CD4-positive, alpha-beta memory T cell (primary cell): Measurements from ENCODE around the gene RGS3. TPM values are rescaled to one million over a fixed set of nuclear protein-coding genes. Genes with fewer than 3 reads are reported as not detected.

Experiments used
- CTCF ChIA-PET: fragments of 350-600 bp; sonication (Branson Sonifier 250); formaldehyde crosslinking; loops from one replicate; lab custom pipeline; 2021; ENCODE audit warnings: inconsistent platforms; ENCODE audit not compliant: partially characterized antibody; lab: Charles Lee
- POLR2A ChIA-PET: fragments of 350-600 bp; sonication (Branson Sonifier 250); formaldehyde crosslinking; loops from one replicate; lab custom pipeline; 2021; ENCODE audit not compliant: partially characterized antibody; lab: Charles Lee
- DNase-seq, 5 donors: peaks; one replicate each; pipeline versions ENCODE4 v3.0.0 to v3.0.0-alpha.2; 2020 to 2022; ENCODE audit warnings: mixed read lengths in 1 of 5
- H3K27ac ChIP-seq: one replicate; pipeline ENCODE4 v1.7.0; 2013; ENCODE audit warnings: low read depth, low read length
- H3K27me3 ChIP-seq: 2 replicates; pipeline ENCODE4 v1.7.0; 2013; ENCODE audit warnings: mild to moderate bottlenecking, low read length, moderate library complexity; ENCODE audit not compliant: insufficient read depth
- H3K36me3 ChIP-seq: 2 replicates; pipeline ENCODE4 v1.7.0; 2013; ENCODE audit warnings: mild to moderate bottlenecking, low read length, moderate library complexity; ENCODE audit not compliant: insufficient read depth
- H3K4me1 ChIP-seq: 2 replicates; pipeline ENCODE4 v1.7.0; 2013; ENCODE audit warnings: mild to moderate bottlenecking, low read length, moderate library complexity; ENCODE audit not compliant: insufficient read depth
- H3K4me3 ChIP-seq, 2 donors: one replicate each; pipeline ENCODE4 v1.7.0; 2013; ENCODE audit warnings: low read length in 2 of 2, mild to moderate bottlenecking in 1 of 2
- H3K9me3 ChIP-seq, 2 donors: one replicate each; pipeline ENCODE4 v1.7.0; 2013; ENCODE audit warnings: low read length in 2 of 2, control low read depth in 1 of 2; ENCODE audit not compliant: control insufficient read depth in 1 of 2
- H3K27ac Mint-ChIP-seq, 7 donors: one replicate each; pipeline ENCODE4 v1.8.0; 2020 to 2021; ENCODE audit warnings: mixed read lengths in 7 of 7, mild to moderate bottlenecking in 6 of 7, inconsistent platforms in 3 of 7, moderate library complexity in 3 of 7
- H3K27me3 Mint-ChIP-seq, 2 donors: one replicate each; pipeline ENCODE4 v1.8.0; 2020 to 2021; ENCODE audit warnings: mixed read lengths in 2 of 2
- H3K36me3 Mint-ChIP-seq, 2 donors: one replicate each; pipeline ENCODE4 v1.8.0; 2020 to 2021; ENCODE audit warnings: mixed read lengths in 2 of 2, inconsistent platforms in 1 of 2, mild to moderate bottlenecking in 1 of 2
- H3K4me1 Mint-ChIP-seq, 4 donors: one replicate each; pipeline ENCODE4 v1.8.0; 2020 to 2021; ENCODE audit warnings: mixed read lengths in 4 of 4, mild to moderate bottlenecking in 1 of 4
- H3K4me3 Mint-ChIP-seq, 8 donors: one replicate each; pipeline ENCODE4 v1.8.0; 2020 to 2021; ENCODE audit warnings: mixed read lengths in 8 of 8, mild to moderate bottlenecking in 7 of 8, moderate library complexity in 6 of 8, inconsistent platforms in 3 of 8
- H3K9me3 Mint-ChIP-seq, 8 donors: one replicate each; pipeline ENCODE4 v1.8.0; 2020 to 2021; ENCODE audit warnings: mixed read lengths in 8 of 8, mild to moderate bottlenecking in 5 of 8, inconsistent platforms in 3 of 8, moderate library complexity in 1 of 8
- intact Hi-C: fragments of 100-400 bp; cut with micrococcal nuclease; formaldehyde crosslinking; loops from one replicate; pipeline ENCODE4 v1.15.1; 2023
- polyA plus RNA-seq, 2 donors: library from polyadenylated mRNA; unstranded; fragments of 300-500 nt; fragmentation: Illumina TruSeq; gene quantifications; one replicate each; pipeline ENCODE4 v1.2.3, GENCODE V29; 2021
- total RNA-seq, 2 experiments: library from RNA; stranded (reverse); gene quantifications; one replicate each; pipeline ENCODE4 v1.2.3, GENCODE V29; 2021

Gene RGS3
- total and polyA plus RNA-seq, 4 experiments from 2014 or later = 3.4 to 23.2 (median 18.0) TPM

DNA sequence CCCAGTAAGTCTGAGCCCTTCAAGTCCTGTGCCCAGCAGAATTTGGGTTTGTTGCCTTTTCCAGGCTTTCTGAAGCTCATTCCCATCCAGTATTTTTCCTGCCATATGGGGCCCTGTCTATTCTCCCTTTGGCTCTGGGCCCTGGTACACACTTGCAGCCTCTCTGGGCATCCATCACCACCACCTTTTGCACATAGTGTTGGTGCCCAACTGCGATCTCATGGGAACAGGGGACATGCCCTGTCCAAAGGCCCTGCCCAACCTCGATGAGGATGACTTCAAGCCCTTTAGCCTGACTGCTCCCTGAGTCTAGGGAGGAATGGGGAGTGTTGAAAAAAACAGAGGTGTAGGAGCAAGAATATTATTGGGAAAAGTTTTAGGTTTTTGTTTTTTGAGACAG lies 11.5 kb downstream of the RGS3 start:
- H3K27ac Mint-ChIP-seq = peak overlapping the region in 1 of 7 donors; percentile 32
- H3K4me3 Mint-ChIP-seq = no peak overlapping the region
- H3K9me3 ChIP-seq = no peaks in the 10 kb centered on the region
- peaks cover 8 to 14% (median 12%) of the 10 kb centered on the region in 4 donors for H3K4me1 Mint-ChIP-seq
- no peak for DNase-seq
- H3K9me3 Mint-ChIP-seq = peaks cover 0 to 1% (median 0%) of the 10 kb centered on the region in 8 donors
- H3K27ac ChIP-seq = no peak overlapping the region
- POLR2A ChIA-PET = no interaction called here
- no peaks in the 10 kb centered on the region for H3K36me3 Mint-ChIP-seq
- no peaks in the 10 kb centered on the region for H3K27me3 Mint-ChIP-seq
- H3K4me3 ChIP-seq = no peak overlapping the region
- no peaks in the 10 kb centered on the region for H3K36me3 ChIP-seq
- peaks cover 11% of the 10 kb centered on the region for H3K4me1 ChIP-seq
- H3K27me3 ChIP-seq = no peaks in the 10 kb centered on the region
- CTCF ChIA-PET = interaction anchor here (1.4 kb wide), 1 partner anchor 114 kb away, joined by 3 read pairs; no protein-coding TSS in a partner anchor
- intact Hi-C loops = no loop called here

DNA sequence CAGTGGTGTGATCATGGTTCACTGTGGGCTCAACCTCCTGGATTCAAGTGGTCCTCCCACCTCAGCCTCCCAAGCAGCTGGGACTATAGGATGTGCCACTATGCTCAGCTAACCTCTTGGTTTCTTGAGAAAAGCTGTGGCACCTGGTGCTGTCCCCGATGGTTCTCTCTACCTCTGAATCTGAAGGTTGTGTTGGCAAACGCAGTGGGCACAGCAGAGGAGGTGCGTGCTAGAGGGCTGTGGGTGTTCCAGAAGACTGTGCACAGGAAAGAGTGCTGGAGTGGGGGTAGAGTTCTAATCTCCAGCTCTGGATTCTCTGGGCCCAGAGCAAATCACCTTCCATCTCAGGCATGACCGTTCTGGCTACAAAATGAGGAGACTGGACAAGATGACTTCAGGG lies 12.5 kb downstream of the RGS3 start:
- POLR2A ChIA-PET = no interaction called here
- H3K36me3 ChIP-seq = no peaks in the 10 kb centered on the region
- DNase-seq = no peak
- no peaks in the 10 kb centered on the region for H3K36me3 Mint-ChIP-seq
- peaks cover 0 to 1% (median 0%) of the 10 kb centered on the region in 8 donors for H3K9me3 Mint-ChIP-seq
- H3K4me1 ChIP-seq = peaks cover 11% of the 10 kb centered on the region
- peak overlapping the region in 1 of 7 donors; percentile 6 for H3K27ac Mint-ChIP-seq
- H3K27me3 Mint-ChIP-seq = peaks cover 0 to 2% of the 10 kb centered on the region in 2 donors
- H3K27ac ChIP-seq = no peak overlapping the region
- H3K4me1 Mint-ChIP-seq = peaks cover 8 to 16% (median 12%) of the 10 kb centered on the region in 4 donors
- CTCF ChIA-PET = no interaction called here
- H3K9me3 ChIP-seq = no peaks in the 10 kb centered on the region
- intact Hi-C loops = no loop called here
- no peak overlapping the region for H3K4me3 Mint-ChIP-seq
- no peak overlapping the region for H3K4me3 ChIP-seq
- H3K27me3 ChIP-seq = no peaks in the 10 kb centered on the region

GRCh38 chr9:113476511-113476916 lies 13.0 kb downstream of the RGS3 start:
- H3K36me3 ChIP-seq = no peaks in the 10 kb centered on the region
- Mint-ChIP-seq H3K36me3 (no peaks in the 10 kb centered on the region), H3K4me3 (no peak overlapping the region), H3K4me1 (peaks cover 8 to 18% (median 12%) of the 10 kb centered on the region in 4 donors), H3K27ac (no peak overlapping the region), H3K27me3 (peaks cover 0 to 2% of the 10 kb centered on the region in 2 donors), H3K9me3 (peaks cover 0 to 1% (median 0%) of the 10 kb centered on the region in 8 donors)
- no peaks in the 10 kb centered on the region for H3K27me3 ChIP-seq
- no peak for DNase-seq
- no peaks in the 10 kb centered on the region for H3K9me3 ChIP-seq
- H3K4me1 ChIP-seq = peaks cover 11% of the 10 kb centered on the region
- ChIA-PET POLR2A (no interaction called here), CTCF (no interaction called here)
- H3K27ac ChIP-seq = no peak overlapping the region
- no peak overlapping the region for H3K4me3 ChIP-seq
- intact Hi-C loops = no loop called here

DNA sequence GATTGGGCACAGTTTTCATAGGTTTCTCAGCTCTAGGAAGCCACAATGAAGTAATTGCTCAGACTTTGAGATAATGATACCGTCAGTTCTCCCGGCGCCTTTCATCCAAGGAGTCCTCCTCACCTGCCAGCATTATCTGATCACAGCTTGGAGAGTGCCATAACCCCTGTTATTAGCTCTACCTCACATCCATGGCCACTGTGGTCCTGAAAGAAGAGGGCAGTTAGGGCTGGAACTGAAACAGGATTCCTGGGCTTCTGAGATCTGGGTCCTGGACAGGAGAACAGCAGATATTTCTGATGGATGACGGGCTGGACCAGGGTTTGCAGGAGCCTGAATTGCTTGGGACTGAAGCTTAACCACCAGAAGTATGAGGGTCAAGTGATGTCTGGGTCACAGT lies 13.5 kb downstream of the RGS3 start:
- H3K4me3 Mint-ChIP-seq = no peak overlapping the region
- H3K27ac Mint-ChIP-seq = no peak overlapping the region
- Histone ChIP-seq H3K4me3 (no peak overlapping the region), H3K9me3 (no peaks in the 10 kb centered on the region), H3K27me3 (no peaks in the 10 kb centered on the region), H3K27ac (no peak overlapping the region), H3K36me3 (no peaks in the 10 kb centered on the region), H3K4me1 (peaks cover 11% of the 10 kb centered on the region)
- DNase-seq = no peak
- H3K4me1 Mint-ChIP-seq = peaks cover 8 to 18% (median 12%) of the 10 kb centered on the region in 4 donors
- CTCF ChIA-PET = no interaction called here
- intact Hi-C loops = no loop called here
- H3K9me3 Mint-ChIP-seq = peaks cover 0 to 1% (median 0%) of the 10 kb centered on the region in 8 donors
- H3K27me3 Mint-ChIP-seq = peaks cover 0 to 2% of the 10 kb centered on the region in 2 donors
- H3K36me3 Mint-ChIP-seq = no peaks in the 10 kb centered on the region
- POLR2A ChIA-PET = no interaction called here

DNA sequence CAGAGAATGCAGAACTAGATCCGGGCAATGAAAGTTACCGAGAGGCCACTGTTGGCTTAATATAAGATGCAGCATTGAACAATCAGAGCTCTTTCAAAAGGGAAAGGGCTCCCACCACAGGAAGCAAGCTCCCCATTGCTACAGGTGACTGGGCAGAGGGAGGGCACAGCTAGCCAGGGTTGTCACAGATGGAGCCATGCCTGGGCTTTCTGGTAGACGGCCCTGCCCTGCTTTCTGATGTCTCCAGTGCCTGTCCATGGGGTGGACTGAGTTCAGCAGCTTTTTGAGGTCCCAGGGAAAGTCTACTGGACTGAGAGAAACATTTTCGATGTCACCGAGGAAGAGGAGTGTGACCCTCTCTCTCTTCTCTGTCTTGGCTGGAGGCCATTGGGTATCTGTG lies 14.1 kb downstream of the RGS3 start:
- DNase-seq = no peak
- H3K4me3 ChIP-seq = no peak overlapping the region
- H3K27me3 ChIP-seq = no peaks in the 10 kb centered on the region
- intact Hi-C loops = no loop called here
- POLR2A ChIA-PET = no interaction called here
- CTCF ChIA-PET = interaction anchor here (1.8 kb wide), 1 partner anchor 32 kb away, joined by 5 read pairs; no protein-coding TSS in a partner anchor
- H3K9me3 ChIP-seq = no peaks in the 10 kb centered on the region
- peaks cover 0 to 1% (median 0%) of the 10 kb centered on the region in 8 donors for H3K9me3 Mint-ChIP-seq
- no peak overlapping the region for H3K4me3 Mint-ChIP-seq
- no peaks in the 10 kb centered on the region for H3K36me3 ChIP-seq
- peaks cover 8 to 18% (median 12%) of the 10 kb centered on the region in 4 donors for H3K4me1 Mint-ChIP-seq
- peaks cover 11% of the 10 kb centered on the region for H3K4me1 ChIP-seq
- no peak overlapping the region for H3K27ac ChIP-seq
- peaks cover 0 to 2% of the 10 kb centered on the region in 2 donors for H3K27me3 Mint-ChIP-seq
- H3K36me3 Mint-ChIP-seq = no peaks in the 10 kb centered on the region
- H3K27ac Mint-ChIP-seq = peak overlapping the region in 1 of 7 donors; percentile 42

GRCh38 chr9:113479174-113479621 lies 15.7 kb downstream of the RGS3 start:
- intact Hi-C loops = no loop called here
- H3K27ac Mint-ChIP-seq = peak overlapping the region in 2 of 7 donors; percentile 51 to 55
- peak overlapping the region in 5 of 8 donors; percentile 1 to 34 (median 7) for H3K4me3 Mint-ChIP-seq
- no peak overlapping the region for H3K4me3 ChIP-seq
- no peaks in the 10 kb centered on the region for H3K36me3 ChIP-seq
- H3K4me1 ChIP-seq = peaks cover 11% of the 10 kb centered on the region
- no peaks in the 10 kb centered on the region for H3K36me3 Mint-ChIP-seq
- H3K4me1 Mint-ChIP-seq = peaks cover 8 to 18% (median 12%) of the 10 kb centered on the region in 4 donors
- H3K9me3 Mint-ChIP-seq = peaks cover 0 to 1% (median 0%) of the 10 kb centered on the region in 8 donors
- H3K9me3 ChIP-seq = no peaks in the 10 kb centered on the region
- POLR2A ChIA-PET = interaction anchor here (1.7 kb wide), 1 partner anchor 38 kb away, joined by 5 read pairs; no protein-coding TSS in a partner anchor
- H3K27ac ChIP-seq = no peak overlapping the region
- H3K27me3 ChIP-seq = no peaks in the 10 kb centered on the region
- peak in 2 of 5 donors; percentile 3 to 7 for DNase-seq
- CTCF ChIA-PET = interaction anchor here (1.0 to 2.5 kb wide), 3 partner anchors 32 to 111 kb away, joined by 3 to 6 read pairs (median 5); no protein-coding TSS in a partner anchor
- H3K27me3 Mint-ChIP-seq = peaks cover 0 to 2% of the 10 kb centered on the region in 2 donors

DNA sequence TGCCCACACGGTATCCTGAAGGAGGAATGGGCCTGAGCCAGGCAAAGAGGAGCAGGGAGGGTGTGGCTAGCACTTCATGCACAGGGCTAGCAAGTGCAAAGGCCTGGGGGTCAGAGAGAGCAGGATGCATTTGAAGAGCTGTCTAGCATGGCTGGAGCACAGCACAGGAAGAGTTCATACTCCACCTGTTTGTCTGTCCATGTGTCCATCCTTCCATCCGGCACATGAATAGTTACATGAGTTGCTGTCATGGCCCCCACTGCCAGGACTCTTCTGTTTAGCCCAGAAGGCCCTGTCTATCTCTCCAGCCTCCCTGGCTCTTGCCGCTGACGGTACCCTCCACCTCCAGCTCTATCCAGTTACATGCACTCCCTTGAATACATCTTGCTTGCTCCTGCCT lies 17.1 kb downstream of the RGS3 start:
- CTCF ChIA-PET = interaction anchor here (2.5 kb wide), 1 partner anchor 109 kb away, joined by 6 read pairs; no protein-coding TSS in a partner anchor
- peaks cover 0 to 1% (median 0%) of the 10 kb centered on the region in 8 donors for H3K9me3 Mint-ChIP-seq
- intact Hi-C loops = no loop called here
- Histone ChIP-seq H3K4me1 (peaks cover 11% of the 10 kb centered on the region), H3K36me3 (no peaks in the 10 kb centered on the region), H3K4me3 (no peak overlapping the region), H3K9me3 (no peaks in the 10 kb centered on the region), H3K27ac (no peak overlapping the region), H3K27me3 (no peaks in the 10 kb centered on the region)
- H3K4me1 Mint-ChIP-seq = peaks cover 8 to 18% (median 12%) of the 10 kb centered on the region in 4 donors
- POLR2A ChIA-PET = no interaction called here
- no peak overlapping the region for H3K4me3 Mint-ChIP-seq
- H3K27ac Mint-ChIP-seq = no peak overlapping the region
- DNase-seq = no peak
- H3K36me3 Mint-ChIP-seq = no peaks in the 10 kb centered on the region
- peaks cover 0 to 2% of the 10 kb centered on the region in 2 donors for H3K27me3 Mint-ChIP-seq
